HL-60 (cell line): ENCODE results near the gene SENP5.

Experiments used
- TF ChIP-seq, protein P1 (sequence below): IDR thresholded peaks from one replicate; pipeline ENCODE4 v1.5.1; 2011; ENCODE audit warnings: low read length, control low read depth, inconsistent platforms; ENCODE audit not compliant: insufficient read depth
- TF ChIP-seq, protein P2 (sequence below): IDR thresholded peaks from 2 replicates; pipeline ENCODE4 v1.6.1; 2012; ENCODE audit warnings: low read depth; ENCODE audit not compliant: insufficient replicate concordance

DNA sequence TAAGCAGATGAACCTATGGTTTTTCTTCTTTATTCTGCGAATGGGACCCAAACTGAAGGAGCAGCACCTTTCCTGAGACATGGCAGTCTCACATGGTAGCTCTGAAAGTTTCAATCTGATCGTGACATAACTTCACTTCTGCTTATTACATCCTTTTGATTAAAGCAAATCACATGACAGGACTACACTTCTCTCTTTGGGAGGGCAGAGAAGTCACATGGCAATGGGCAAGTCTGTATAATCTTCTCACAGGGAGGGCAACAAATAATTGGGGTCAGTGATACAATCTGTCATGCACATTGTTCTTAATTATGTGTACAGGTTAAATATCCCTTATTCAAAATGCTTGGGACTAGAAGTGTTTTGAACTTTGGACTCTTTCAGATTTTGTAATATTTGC is 53.0 kb downstream of the SENP5 start:
- TF ChIP-seq, protein P1, sequence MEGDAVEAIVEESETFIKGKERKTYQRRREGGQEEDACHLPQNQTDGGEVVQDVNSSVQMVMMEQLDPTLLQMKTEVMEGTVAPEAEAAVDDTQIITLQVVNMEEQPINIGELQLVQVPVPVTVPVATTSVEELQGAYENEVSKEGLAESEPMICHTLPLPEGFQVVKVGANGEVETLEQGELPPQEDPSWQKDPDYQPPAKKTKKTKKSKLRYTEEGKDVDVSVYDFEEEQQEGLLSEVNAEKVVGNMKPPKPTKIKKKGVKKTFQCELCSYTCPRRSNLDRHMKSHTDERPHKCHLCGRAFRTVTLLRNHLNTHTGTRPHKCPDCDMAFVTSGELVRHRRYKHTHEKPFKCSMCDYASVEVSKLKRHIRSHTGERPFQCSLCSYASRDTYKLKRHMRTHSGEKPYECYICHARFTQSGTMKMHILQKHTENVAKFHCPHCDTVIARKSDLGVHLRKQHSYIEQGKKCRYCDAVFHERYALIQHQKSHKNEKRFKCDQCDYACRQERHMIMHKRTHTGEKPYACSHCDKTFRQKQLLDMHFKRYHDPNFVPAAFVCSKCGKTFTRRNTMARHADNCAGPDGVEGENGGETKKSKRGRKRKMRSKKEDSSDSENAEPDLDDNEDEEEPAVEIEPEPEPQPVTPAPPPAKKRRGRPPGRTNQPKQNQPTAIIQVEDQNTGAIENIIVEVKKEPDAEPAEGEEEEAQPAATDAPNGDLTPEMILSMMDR: no peak
- TF ChIP-seq, protein P2, sequence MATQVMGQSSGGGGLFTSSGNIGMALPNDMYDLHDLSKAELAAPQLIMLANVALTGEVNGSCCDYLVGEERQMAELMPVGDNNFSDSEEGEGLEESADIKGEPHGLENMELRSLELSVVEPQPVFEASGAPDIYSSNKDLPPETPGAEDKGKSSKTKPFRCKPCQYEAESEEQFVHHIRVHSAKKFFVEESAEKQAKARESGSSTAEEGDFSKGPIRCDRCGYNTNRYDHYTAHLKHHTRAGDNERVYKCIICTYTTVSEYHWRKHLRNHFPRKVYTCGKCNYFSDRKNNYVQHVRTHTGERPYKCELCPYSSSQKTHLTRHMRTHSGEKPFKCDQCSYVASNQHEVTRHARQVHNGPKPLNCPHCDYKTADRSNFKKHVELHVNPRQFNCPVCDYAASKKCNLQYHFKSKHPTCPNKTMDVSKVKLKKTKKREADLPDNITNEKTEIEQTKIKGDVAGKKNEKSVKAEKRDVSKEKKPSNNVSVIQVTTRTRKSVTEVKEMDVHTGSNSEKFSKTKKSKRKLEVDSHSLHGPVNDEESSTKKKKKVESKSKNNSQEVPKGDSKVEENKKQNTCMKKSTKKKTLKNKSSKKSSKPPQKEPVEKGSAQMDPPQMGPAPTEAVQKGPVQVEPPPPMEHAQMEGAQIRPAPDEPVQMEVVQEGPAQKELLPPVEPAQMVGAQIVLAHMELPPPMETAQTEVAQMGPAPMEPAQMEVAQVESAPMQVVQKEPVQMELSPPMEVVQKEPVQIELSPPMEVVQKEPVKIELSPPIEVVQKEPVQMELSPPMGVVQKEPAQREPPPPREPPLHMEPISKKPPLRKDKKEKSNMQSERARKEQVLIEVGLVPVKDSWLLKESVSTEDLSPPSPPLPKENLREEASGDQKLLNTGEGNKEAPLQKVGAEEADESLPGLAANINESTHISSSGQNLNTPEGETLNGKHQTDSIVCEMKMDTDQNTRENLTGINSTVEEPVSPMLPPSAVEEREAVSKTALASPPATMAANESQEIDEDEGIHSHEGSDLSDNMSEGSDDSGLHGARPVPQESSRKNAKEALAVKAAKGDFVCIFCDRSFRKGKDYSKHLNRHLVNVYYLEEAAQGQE: no peak
